Activated naive CD4-positive, alpha-beta T cell treated with anti-CD3 and anti-CD28 coated beads for 36 hours (primary cell): Measurements from ENCODE around the gene POU2AF3. TPM values are rescaled to one million over a fixed set of nuclear protein-coding genes. Genes with fewer than 3 reads are reported as not detected.

ENCODE experiments used
- CTCF ChIA-PET: fragments of 350-600 bp; sonication (Branson Sonifier 250); formaldehyde crosslinking; loops from one replicate; lab custom pipeline; 2021; ENCODE audit warnings: antibody characterized with exemption; lab: Charles Lee
- DNase-seq: peaks from one replicate; pipeline ENCODE4 v3.0.0-alpha.2; 2020
- H3K27ac Mint-ChIP-seq: one replicate; pipeline ENCODE4 v1.8.0; 2021; ENCODE audit warnings: mild to moderate bottlenecking, mixed read lengths
- H3K27me3 Mint-ChIP-seq: one replicate; pipeline ENCODE4 v1.8.0; 2021; ENCODE audit warnings: low read depth, mixed read lengths
- H3K36me3 Mint-ChIP-seq: one replicate; pipeline ENCODE4 v1.8.0; 2021; ENCODE audit warnings: low read depth, mixed read lengths
- H3K4me1 Mint-ChIP-seq: one replicate; pipeline ENCODE4 v1.8.0; 2021; ENCODE audit warnings: low read depth, mixed read lengths
- H3K4me3 Mint-ChIP-seq: one replicate; pipeline ENCODE4 v1.8.0; 2021; ENCODE audit warnings: mild to moderate bottlenecking, moderate library complexity, mixed read lengths
- H3K9me3 Mint-ChIP-seq: one replicate; pipeline ENCODE4 v1.8.0; 2021; ENCODE audit warnings: mixed read lengths
- intact Hi-C: fragments of 100-400 bp; cut with micrococcal nuclease; formaldehyde crosslinking; loops from one replicate; pipeline ENCODE4 v1.15.1; 2023
- total RNA-seq, 2 experiments: library from RNA; stranded (reverse); gene quantifications; one replicate each; pipeline ENCODE4 v1.2.3, GENCODE V29; 2021

POU2AF3 gene
- total RNA-seq, 2 experiments from 2014 or later: not detected

- H3K36me3 Mint-ChIP-seq: no peaks in the 10 kb centered on the region
- H3K27ac Mint-ChIP-seq: no peak overlapping the region
- no peak overlapping the region for H3K4me3 Mint-ChIP-seq
- CTCF ChIA-PET: no interaction called here
- no peaks in the 10 kb centered on the region for H3K4me1 Mint-ChIP-seq
- intact Hi-C loops: no loop called here
- peaks cover 4% of the 10 kb centered on the region for H3K9me3 Mint-ChIP-seq
- DNase-seq: no peak
- H3K27me3 Mint-ChIP-seq: no peaks in the 10 kb centered on the region
Measured at GRCh38 chr11:111335549-111335948, 37.2 kb downstream of the POU2AF3 start.

GRCh38 chr11:111336062-111336461 is 37.7 kb downstream of the POU2AF3 start:
- Mint-ChIP-seq H3K4me1 (no peaks in the 10 kb centered on the region), H3K36me3 (no peaks in the 10 kb centered on the region), H3K27me3 (no peaks in the 10 kb centered on the region), H3K9me3 (peaks cover 4% of the 10 kb centered on the region), H3K4me3 (no peak overlapping the region), H3K27ac (no peak overlapping the region)
- intact Hi-C loops: no loop called here
- no peak for DNase-seq
- CTCF ChIA-PET: no interaction called here

- Mint-ChIP-seq H3K27ac (no peak overlapping the region), H3K27me3 (no peaks in the 10 kb centered on the region), H3K4me3 (no peak overlapping the region), H3K4me1 (no peaks in the 10 kb centered on the region), H3K9me3 (peaks cover 4% of the 10 kb centered on the region), H3K36me3 (no peaks in the 10 kb centered on the region)
- DNase-seq: no peak
- intact Hi-C loops: no loop called here
- CTCF ChIA-PET: no interaction called here
Measured at GRCh38 chr11:111336582-111337256, 38.4 kb downstream of the POU2AF3 start.

- H3K4me1 Mint-ChIP-seq: no peaks in the 10 kb centered on the region
- intact Hi-C loops: no loop called here
- peaks cover 4% of the 10 kb centered on the region for H3K9me3 Mint-ChIP-seq
- CTCF ChIA-PET: interaction anchor here (1.0 to 1.2 kb wide), 2 partner anchors 11 to 89 kb away, joined by 3 to 4 read pairs; no protein-coding TSS in a partner anchor
- no peak overlapping the region for H3K4me3 Mint-ChIP-seq
- H3K36me3 Mint-ChIP-seq: no peaks in the 10 kb centered on the region
- DNase-seq: no peak
- H3K27me3 Mint-ChIP-seq: no peaks in the 10 kb centered on the region
- no peak overlapping the region for H3K27ac Mint-ChIP-seq
Measured at GRCh38 chr11:111339758-111340388, 41.5 kb downstream of the POU2AF3 start.

GRCh38 chr11:111342329-111342728 is 44.0 kb downstream of the POU2AF3 start:
- intact Hi-C loops: no loop called here
- peaks cover 4% of the 10 kb centered on the region for H3K9me3 Mint-ChIP-seq

GRCh38 chr11:111344032-111344431 is 45.7 kb downstream of the POU2AF3 start:
- no peak for DNase-seq
- H3K4me3 Mint-ChIP-seq: no peak overlapping the region
- CTCF ChIA-PET: interaction anchor here (2.7 kb wide), 1 partner anchor 85 kb away, joined by 7 read pairs; no protein-coding TSS in a partner anchor
- H3K36me3 Mint-ChIP-seq: no peaks in the 10 kb centered on the region
- no peaks in the 10 kb centered on the region for H3K27me3 Mint-ChIP-seq
- intact Hi-C loops: no loop called here
- H3K4me1 Mint-ChIP-seq: no peaks in the 10 kb centered on the region
- no peak overlapping the region for H3K27ac Mint-ChIP-seq
- peaks cover 4% of the 10 kb centered on the region for H3K9me3 Mint-ChIP-seq

More at GRCh38 chr11:111342329-111342728, 44.0 kb downstream of the POU2AF3 start:
- Mint-ChIP-seq H3K27me3 (no peaks in the 10 kb centered on the region), H3K27ac (no peak overlapping the region), H3K4me3 (no peak overlapping the region), H3K4me1 (no peaks in the 10 kb centered on the region), H3K36me3 (no peaks in the 10 kb centered on the region)
- CTCF ChIA-PET: interaction anchor here (2.7 kb wide), 1 partner anchor 86 kb away, joined by 7 read pairs; no protein-coding TSS in a partner anchor
- DNase-seq: no peak

- DNase-seq: no peak
- Mint-ChIP-seq H3K4me1 (no peaks in the 10 kb centered on the region), H3K9me3 (no peaks in the 10 kb centered on the region), H3K27me3 (no peaks in the 10 kb centered on the region), H3K4me3 (no peak overlapping the region), H3K27ac (no peak overlapping the region), H3K36me3 (no peaks in the 10 kb centered on the region)
- CTCF ChIA-PET: interaction anchor here (0.7 kb wide), 1 partner anchor 1993 kb away, joined by 3 read pairs; no protein-coding TSS in a partner anchor
- intact Hi-C loops: no loop called here
Measured at GRCh38 chr11:111347002-111347722, 48.8 kb downstream of the POU2AF3 start.

- CTCF ChIA-PET: interaction anchor here (0.7 kb wide), 1 partner anchor 1992 kb away, joined by 3 read pairs; no protein-coding TSS in a partner anchor
- Mint-ChIP-seq H3K36me3 (no peaks in the 10 kb centered on the region), H3K4me1 (no peaks in the 10 kb centered on the region), H3K27ac (no peak overlapping the region), H3K4me3 (no peak overlapping the region), H3K27me3 (no peaks in the 10 kb centered on the region), H3K9me3 (no peaks in the 10 kb centered on the region)
- DNase-seq: no peak
- intact Hi-C loops: no loop called here
Measured at GRCh38 chr11:111347723-111348115, 49.4 kb downstream of the POU2AF3 start.

GRCh38 chr11:111348147-111348546 is 49.8 kb downstream of the POU2AF3 start:
- Mint-ChIP-seq H3K9me3 (no peaks in the 10 kb centered on the region), H3K36me3 (no peaks in the 10 kb centered on the region), H3K4me1 (no peaks in the 10 kb centered on the region), H3K4me3 (no peak overlapping the region), H3K27me3 (no peaks in the 10 kb centered on the region), H3K27ac (no peak overlapping the region)
- DNase-seq: no peak
- CTCF ChIA-PET: no interaction called here
- intact Hi-C loops: no loop called here

GRCh38 chr11:111349191-111349695 is 50.9 kb downstream of the POU2AF3 start:
- Mint-ChIP-seq H3K27me3 (no peaks in the 10 kb centered on the region), H3K4me1 (no peaks in the 10 kb centered on the region), H3K9me3 (no peaks in the 10 kb centered on the region), H3K27ac (no peak overlapping the region), H3K4me3 (no peak overlapping the region), H3K36me3 (no peaks in the 10 kb centered on the region)
- intact Hi-C loops: no loop called here
- CTCF ChIA-PET: interaction anchor here (0.7 kb wide), 1 partner anchor 145 kb away, joined by 4 read pairs; no protein-coding TSS in a partner anchor
- no peak for DNase-seq

- Mint-ChIP-seq H3K27ac (no peak overlapping the region), H3K36me3 (no peaks in the 10 kb centered on the region), H3K9me3 (no peaks in the 10 kb centered on the region), H3K4me1 (no peaks in the 10 kb centered on the region), H3K4me3 (no peak overlapping the region), H3K27me3 (no peaks in the 10 kb centered on the region)
- CTCF ChIA-PET: interaction anchor here (1.3 to 1.6 kb wide), 2 partner anchors 11 to 78 kb away, joined by 4 read pairs; no protein-coding TSS in a partner anchor
- no peak for DNase-seq
- intact Hi-C loops: no loop called here
Measured at GRCh38 chr11:111350811-111351210, 52.5 kb downstream of the POU2AF3 start.
